ENCODE data around the gene NLRX1.
"Not testable (repeated sequence)": the region's sequence is repeated elsewhere in the genome, so short reads cannot be mapped to it uniquely, and the experiment has no call there.

The NLRX1 gene, protein sequence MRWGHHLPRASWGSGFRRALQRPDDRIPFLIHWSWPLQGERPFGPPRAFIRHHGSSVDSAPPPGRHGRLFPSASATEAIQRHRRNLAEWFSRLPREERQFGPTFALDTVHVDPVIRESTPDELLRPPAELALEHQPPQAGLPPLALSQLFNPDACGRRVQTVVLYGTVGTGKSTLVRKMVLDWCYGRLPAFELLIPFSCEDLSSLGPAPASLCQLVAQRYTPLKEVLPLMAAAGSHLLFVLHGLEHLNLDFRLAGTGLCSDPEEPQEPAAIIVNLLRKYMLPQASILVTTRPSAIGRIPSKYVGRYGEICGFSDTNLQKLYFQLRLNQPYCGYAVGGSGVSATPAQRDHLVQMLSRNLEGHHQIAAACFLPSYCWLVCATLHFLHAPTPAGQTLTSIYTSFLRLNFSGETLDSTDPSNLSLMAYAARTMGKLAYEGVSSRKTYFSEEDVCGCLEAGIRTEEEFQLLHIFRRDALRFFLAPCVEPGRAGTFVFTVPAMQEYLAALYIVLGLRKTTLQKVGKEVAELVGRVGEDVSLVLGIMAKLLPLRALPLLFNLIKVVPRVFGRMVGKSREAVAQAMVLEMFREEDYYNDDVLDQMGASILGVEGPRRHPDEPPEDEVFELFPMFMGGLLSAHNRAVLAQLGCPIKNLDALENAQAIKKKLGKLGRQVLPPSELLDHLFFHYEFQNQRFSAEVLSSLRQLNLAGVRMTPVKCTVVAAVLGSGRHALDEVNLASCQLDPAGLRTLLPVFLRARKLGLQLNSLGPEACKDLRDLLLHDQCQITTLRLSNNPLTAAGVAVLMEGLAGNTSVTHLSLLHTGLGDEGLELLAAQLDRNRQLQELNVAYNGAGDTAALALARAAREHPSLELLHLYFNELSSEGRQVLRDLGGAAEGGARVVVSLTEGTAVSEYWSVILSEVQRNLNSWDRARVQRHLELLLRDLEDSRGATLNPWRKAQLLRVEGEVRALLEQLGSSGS

DNA sequence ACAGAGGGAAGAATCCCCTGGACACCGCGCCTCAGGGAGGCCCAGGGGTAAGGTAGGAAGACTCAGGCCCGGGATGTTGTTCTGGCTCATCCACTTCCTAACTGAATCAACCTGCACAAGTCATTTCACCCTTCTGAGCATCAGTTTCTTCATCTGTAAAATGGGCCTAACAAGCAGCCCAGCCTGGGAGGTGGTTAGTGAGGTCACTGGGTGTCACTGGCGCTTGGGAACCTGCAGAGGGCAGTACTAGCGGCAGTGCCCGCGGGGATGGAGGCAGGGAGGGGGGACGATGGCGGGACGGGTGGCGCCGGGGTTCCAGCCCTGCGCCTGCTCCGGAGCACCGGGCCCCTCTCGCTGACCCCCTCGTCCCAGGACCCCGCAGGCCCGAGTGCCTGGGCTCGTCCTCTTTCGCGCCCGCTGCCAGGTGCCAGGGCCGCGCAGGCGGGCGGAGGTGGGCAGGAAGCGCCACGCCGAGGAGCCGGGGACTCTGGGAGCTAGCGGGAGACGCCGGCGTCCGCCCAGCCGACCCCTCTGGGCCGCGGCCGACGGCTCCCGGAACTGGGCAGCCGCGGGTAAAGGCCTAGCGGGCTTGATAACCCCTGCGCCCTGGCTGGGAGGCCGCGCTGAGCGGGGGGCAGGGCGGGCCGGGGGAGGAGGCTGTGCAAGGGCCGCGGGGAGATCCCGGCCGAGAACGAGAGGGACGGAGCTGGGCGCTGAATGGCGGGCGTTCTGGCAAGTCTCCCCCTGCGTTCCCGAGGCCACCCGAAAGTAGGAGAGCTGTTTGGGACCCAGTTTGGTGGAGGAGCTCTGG, at the start of gene NLRX1:
TSS of gene NLRX1 (plus strand) at position 255 of the 811 bp plus-strand sequence. CDS start 2,679 bp downstream, outside the sequence.
- peak; percentile 77 for DNase-seq

DNA sequence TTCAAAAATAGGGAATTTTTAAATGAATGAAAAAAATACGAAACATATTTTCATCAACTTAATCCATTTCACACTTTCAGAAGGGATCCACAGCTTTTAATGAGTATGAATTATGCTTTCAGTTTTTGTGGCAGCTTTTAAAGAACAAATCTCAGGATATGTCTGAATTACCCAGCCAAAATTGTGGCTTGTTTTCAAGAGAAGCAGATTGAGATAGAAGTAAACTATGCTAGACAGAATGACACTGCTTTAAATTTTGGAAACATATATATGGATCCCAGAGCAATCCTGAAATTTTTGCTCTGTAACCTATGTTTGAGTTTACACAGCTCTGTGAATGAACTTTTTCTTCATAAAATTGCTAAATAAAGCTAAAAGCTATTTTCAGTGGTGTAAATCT, 49.6 kb upstream of the NLRX1 start:
- DNase-seq: no peak

DNA sequence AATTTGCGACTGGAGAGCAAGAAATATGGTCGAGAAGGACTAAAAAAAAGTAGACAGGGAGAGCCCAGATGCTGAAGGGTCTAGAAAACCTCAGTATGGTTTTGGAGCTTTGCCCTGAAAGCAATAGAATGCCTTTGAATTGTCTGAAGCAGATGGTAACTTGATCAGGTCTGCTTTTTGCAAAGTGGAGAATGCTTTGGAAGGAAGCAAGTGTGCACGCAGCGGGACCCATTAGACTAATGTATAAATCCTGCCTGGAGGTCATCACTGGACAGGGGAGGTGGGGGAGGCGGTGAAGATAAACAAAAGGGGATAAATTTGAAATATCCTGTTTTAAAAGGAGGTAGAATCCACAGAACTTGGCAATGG, 47.9 kb upstream of the NLRX1 start:
- DNase-seq: no peak

DNA sequence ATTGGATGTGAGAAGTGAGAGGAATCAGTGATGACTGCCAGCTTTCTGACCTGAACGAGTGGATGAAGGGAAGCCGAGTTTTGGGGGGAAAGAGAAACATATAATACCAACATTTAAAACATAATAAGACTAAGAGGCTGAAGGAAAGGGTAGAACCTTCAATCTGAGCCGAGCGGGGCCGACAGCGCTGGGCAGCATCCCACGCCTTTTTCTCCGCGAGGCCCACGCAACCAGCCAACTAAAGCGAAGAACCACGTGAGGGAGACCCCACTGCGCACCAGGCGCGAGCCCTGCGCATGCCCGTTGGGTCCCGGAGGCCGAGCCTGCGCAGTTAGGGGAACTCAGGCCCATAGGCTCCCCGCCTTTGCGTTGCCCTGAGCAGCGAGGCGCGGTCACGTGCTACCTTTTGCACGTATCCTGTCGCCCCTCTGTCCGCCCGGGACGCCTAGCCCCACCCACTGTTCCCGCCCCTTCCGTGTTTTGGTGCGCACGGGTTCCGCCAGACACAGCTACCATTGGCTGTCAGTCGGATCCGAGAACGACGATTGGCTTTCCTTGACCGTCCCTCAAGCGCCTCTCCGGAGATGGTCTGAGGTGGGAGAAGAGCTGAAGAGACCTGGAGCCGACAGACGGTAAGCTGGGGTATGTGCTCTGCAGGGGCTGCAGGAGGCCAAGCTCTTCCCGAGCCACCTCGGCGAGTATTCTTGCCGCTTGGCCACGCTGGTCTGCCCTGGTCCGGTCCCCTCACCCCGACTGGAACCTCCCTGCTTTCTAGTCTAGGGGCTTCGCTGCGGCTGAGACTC, 47.3 kb upstream of the NLRX1 start, which contains the start of gene HINFP:
TSS of gene HINFP (plus strand) at position 573 of the 803 bp plus-strand sequence. CDS start 5,365 bp downstream, outside the sequence.
- peak; percentile 99 for DNase-seq

DNA sequence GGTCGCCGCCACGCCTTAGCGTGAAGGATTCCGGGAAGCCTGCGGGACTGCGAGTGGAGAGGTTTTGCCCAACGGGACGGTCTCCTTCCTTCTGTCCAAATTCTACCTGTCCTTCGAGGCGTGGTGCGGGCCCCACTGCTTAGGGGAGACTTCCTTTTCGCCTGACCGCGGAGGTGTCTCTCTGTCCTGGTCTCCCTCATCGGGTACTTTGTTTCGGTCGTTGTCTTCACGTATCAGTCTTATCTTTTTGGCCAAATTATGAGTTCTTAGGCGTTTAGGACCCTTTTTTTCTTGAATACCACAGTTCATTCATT, 46.8 kb upstream of the NLRX1 start:
- no peak for DNase-seq

DNA sequence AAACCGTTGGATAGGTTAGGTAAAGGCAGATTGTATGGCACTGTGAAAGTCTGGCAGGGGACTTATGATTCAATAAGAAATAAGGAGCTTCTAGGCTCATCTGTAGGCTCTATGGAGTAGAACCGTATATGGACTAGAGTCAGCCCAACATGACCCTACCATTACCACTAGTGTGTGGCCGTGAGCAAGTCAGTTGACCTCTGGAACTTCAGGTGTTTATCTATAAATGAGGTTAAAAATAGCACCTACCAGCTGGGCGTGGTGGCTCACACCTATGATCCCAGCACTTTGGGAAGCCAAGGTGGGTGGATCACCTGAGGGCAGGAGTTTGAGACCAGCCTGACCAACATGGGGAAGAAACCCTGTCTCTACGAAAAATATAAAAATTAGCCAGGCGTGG, 42.7 kb upstream of the NLRX1 start:
- DNase-seq: no peak

DNA sequence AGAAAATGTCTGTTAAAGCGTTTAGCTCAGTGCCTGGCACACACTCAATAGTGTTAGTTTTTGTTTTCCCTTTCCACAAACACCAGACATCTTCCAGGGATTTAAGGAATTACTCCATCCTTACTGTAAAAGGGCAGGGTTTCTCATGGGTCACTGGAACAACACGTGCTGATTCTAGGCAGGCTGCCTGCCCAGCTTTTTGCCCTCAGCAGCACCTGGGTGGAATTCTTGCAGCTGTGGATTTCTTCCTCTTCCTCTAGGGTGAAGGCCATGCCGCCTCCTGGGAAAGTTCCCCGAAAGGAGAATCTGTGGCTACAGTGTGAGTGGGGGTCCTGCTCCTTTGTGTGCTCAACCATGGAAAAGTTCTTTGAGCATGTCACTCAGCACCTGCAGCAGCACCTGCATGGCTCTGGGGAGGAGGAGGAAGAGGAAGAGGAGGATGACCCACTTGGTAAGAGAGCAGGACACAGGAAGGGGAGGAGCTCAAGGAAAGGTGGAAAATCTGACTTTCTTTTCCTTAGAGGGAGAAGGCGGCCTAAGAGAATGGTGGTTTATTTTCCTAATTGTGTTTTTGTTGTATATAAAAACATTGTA, 41.8 kb upstream of the NLRX1 start:
- no peak for DNase-seq

DNA sequence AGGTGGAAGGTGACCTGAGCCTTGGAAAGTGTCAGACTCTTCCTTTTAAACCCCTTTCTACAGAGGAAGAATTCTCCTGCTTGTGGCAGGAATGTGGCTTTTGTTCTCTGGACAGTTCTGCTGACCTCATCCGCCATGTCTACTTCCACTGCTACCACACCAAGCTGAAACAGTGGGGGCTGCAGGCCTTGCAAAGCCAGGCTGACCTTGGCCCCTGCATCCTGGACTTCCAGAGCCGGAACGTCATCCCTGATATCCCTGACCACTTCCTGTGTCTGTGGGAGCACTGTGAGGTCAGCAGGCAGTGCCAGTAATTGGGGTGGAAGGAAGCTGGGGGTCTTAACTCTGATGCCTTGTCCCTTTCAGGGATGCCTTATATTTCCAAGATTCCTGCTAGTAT, 37.9 kb upstream of the NLRX1 start:
- DNase-seq: no peak

DNA sequence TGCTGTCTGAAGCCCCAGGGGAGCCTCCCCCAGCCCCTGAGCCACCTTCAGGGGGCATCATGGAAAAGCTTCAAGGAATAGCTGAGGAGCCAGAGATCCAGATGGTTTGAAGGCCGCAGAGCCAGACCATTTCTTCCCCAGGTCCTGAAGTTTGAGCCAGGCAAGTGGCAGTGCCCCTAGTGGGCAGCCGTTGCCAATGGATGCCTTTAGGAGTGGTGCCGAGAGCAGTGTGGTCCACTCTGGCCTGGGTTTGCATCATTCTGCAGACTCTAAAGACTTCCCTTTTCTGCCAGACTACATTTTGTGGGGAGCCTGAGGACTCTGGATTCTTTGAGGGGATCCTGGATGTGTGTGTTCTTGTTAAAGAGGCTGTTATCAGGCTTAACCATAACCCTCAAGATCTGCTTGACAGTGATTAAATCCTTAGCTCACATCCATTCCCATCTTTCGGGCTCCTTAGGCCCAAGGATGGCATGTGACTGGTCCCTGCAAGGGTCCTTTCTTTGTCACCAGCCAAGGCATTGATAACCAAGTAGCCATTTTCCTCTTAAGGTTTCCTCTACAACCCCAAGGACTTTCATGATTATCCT, 34.0 kb upstream of the NLRX1 start:
- peak; percentile 66 for DNase-seq

DNA sequence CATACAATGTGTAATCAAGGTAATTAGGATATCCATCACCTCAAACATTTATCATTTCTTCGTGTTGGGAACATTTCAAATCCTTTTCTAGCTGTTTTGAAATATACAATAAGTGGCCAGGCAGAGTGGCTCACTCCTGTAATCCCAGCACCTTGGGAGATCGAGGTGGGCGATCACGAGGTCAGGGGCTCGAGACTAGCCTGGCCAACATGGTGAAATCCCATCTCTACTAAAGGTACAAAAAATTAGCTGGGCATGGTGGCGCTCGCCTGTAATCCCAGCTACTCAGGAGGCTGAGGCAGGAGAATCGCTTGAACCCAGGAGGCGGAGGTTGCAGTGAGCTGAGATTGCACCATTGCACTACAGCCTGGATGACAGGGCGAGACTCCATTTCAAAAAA, 29.2 kb upstream of the NLRX1 start:
- DNase-seq: not testable (repeated sequence)

DNA sequence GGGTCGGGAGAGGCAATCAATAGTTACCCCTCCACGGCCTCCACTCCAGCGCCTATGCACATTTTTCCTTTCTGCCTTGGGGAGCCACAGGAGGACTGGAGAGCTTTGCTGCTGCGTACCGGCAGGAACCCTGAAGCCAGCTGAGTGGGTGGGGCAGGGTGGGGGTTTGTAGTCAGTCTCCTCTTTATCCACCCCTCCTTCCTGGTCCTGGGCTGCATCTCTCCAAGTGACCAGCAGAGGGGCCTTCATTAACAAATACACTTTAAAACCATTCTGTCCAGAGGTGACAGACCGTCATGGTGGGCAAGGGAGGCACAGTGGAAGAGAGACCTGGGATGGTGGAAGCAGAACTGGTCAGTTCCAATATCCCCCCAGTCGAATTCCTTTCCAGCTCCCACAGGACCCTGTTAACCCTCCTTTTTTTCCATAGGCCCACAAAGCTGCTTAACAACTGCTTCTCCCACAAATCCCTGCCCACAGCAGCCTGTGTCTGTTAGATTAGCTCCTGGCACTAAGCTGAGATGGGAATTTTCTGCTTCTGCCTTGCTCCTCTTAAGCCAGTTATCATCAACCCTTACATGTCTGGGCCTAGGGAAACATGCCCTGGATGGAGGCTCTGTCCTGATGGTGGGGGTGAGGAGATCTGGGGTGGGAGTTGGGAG, 23.6 kb upstream of the NLRX1 start:
- DNase-seq: peak; percentile 55

DNA sequence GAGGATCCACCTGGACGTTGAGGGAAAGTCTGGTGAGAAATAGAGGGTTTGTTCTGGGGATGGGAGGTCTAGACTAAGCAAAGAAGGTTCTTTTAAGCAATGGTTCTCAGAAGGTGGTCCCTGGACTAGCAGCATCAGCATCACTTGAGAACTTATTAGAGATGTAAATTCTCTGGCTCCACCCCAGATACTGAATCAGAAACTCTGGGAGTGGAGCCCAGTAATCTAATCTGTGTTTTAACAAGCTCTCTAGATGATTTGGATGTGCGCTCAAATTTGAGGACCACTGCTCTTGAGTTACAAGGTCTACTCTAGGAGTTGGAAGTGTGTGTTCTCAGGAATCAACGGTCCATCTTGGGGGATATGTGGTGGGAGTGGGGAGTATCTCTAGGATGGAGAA, 23.0 kb upstream of the NLRX1 start:
- DNase-seq: no peak

DNA sequence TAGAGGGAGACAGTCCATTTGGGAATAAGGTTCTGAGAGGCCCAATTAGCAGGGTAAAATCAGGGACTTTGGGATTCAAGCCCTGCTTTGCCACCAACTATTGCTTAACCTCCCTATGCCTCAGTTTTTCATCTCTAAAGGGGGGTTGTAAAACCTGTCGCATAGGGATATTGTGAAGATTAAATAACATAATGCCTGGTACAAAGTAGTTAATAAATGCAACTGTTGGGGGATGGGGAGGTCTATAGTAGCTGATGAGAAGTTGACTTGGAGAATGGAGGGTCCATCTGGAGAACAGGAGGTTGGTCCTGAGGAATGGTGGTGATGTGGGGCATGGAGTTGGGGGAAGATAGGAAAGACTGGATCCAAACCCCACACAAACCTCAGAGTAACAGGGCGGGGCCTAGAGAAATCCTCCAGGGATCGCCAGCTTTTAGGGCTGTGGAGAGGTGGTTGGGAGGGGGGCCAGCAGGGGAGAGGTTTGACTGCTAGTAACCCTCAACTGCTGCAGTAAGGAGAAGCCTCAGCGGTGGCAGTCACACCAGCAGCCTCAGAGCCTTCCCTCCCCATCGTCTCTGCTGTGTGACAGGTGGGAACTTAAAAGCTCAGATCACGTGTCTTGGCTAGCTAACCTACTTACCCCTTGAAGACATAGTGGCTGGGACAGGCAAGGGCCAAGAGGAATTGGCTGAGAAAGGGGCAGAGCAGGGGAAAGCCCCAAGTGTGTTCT, 20.8 kb upstream of the NLRX1 start:
- no peak for DNase-seq

DNA sequence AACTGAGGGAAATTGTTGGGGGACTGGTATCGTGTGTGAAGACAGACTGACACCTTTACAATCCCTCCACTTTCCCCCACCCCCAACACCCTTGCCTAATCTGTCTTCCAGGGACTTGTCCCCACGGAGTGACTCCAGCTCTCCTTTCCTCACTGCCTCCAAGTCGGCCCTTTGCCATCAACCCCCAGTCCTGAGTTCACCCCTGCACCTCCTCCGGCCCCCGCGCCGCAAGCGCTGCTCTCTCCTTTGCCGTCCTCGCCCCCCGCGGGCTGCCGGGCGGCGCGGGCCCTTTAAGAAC, 19.9 kb upstream of the NLRX1 start:
- DNase-seq: no peak

DNA sequence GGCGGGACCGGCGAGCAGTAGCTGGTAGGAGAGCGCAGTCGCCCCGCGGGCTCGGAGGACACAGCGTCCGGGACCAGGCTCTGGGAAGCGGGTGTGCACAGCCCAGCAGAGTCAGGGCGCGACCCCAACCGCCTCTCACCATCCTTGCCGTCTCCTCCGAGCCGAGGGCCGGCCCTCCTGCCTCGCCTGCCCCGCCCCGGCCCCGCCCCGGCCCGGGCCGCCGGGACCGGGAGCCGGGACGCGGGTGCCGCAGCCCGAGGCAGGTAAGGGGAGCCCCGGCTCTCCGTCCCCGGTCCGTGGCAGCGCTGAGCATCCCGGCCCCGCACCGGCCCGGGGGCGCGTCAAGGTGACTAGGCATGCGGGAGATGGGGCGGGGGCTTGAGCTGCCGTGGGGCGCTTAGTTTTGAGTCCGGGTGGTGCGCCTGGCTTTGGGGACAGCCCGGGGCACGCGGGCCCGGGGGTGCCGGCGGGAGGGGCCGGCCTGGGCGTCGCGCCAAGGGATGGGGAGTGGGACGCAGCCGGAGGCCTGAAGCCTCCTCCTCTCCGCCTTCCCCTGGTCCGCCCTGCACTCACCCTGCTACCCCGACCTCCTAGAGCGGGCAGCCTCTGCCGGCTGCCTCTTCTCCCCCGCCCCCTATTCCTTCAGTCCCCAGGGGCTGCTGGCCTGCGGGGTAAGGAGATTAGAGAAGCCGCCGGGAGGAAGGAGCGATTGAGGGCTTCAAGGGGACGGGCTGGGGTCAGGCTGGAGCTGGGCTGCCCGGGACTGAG, 19.3 kb upstream of the NLRX1 start, which contains the start of gene ABCG4:
TSS of gene ABCG4 (plus strand) at position 35 of the 768 bp plus-strand sequence. CDS start 914 bp downstream, outside the sequence.
- DNase-seq: no peak

DNA sequence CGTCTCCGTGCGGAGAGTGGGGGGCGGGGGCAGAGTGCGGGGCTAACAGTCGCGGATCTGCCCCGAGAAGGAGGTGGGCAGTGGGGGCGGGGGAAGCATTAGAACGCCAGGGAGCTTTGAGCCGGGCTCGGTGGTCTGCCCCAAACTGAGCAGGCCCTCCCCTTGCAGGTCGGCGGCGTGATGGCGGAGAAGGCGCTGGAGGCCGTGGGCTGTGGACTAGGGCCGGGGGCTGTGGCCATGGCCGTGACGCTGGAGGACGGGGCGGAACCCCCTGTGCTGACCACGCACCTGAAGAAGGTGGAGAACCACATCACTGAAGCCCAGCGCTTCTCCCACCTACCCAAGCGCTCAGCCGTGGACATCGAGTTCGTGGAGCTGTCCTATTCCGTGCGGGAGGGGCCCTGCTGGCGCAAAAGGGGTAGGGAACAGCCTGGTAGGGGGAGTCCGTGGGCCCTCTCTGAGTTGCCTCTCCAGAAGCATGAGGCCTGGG, 18.7 kb upstream of the NLRX1 start:
- no peak for DNase-seq

DNA sequence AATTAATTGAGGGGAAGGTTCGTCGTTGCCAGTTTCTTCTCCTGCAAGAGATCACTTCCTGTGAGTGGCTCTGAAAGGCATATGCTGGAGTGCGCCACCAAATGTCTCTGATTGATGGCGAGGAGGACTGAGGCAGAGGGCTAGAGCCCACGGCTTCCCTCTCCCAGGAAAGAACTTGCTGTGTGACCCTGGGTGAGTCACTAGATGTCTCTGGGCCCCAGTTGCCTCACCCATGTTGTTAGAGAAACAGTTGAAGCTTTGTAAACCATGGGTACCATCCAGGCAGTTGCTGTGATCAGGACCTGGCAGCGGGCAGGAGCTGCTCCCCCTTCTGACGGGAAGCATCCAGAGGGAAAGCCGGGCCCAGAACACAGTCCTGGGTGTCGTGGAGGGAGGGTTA, 16.5 kb upstream of the NLRX1 start:
- no peak for DNase-seq

DNA sequence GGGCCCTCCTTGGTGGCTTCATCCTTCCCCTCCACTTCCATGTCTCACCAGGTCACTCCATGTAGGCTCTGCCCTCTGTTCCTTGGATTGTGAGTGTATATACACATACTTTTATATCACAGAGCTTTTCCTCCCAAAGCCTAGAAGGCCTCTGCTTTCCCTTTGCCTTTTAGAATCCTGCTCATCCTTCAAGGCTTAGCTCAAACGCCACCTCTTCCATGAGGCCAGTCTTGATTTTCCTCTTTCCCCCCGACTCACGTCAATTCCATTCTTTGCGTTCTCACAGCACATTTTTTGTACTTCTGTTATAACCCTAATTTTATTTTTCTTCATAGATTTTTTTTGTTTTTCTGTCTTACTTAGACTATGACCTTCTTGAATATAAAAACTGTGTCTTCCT, 15.9 kb upstream of the NLRX1 start:
- no peak for DNase-seq

All from MV-4-11 (cell line).